Measurements from ENCODE around the gene FAR2.

- TF ChIP-seq CTCF (IDR thresholded peaks at IDR 0.05 in 4 of 5, conservative IDR thresholded peaks at IDR 0.05 in 1 of 5): no peak
- TF ChIP-seq POLR2A (IDR thresholded peaks at IDR 0.05): no peak
Measured at GRCh38 chr12:29152223-29152868, 3.3 kb downstream of the FAR2 start.

All from gastrocnemius medialis (tissue), 4 donors.